HS-5 (cell line): ENCODE data around the gene CP.

Source experiments
- DNase-seq: peaks from one replicate; pipeline ENCODE4 v3.0.0-alpha.2; 2012; ENCODE audit warnings: low read depth

Gene CP

GRCh38 chr3:149122721-149123578 lies 98.7 kb downstream of the CP start:
- DNase-seq = no peak
